RWPE2 (cell line): Measurements from ENCODE around the gene ETV6.

Experiments
- ATAC-seq: fragments of 200-7000 bp; cut with Tn5 transposase; 3 replicates; pipeline ENCODE4 v1.9.1; 2021; ENCODE audit warnings: low read depth
- DNase-seq: peaks from one replicate; pipeline ENCODE4 v3.0.0-alpha.2; 2020; ENCODE audit warnings: low spot score
- H3K27ac ChIP-seq: fragments of 450-650 bp; 2 replicates; pipeline ENCODE4 v1.5.1; 2017; ENCODE audit warnings: mild to moderate bottlenecking; ENCODE audit not compliant: poor library complexity, severe bottlenecking
- H3K27me3 ChIP-seq: fragments of 250-450 bp; sonication (Bioruptor Pico); 2 replicates; pipeline ENCODE4 v1.5.1; 2021; ENCODE audit warnings: mild to moderate bottlenecking, moderate library complexity; ENCODE audit not compliant: insufficient read depth, poor library complexity, severe bottlenecking
- H3K36me3 ChIP-seq: fragments of 250-450 bp; sonication (Bioruptor Pico); 2 replicates; pipeline ENCODE4 v1.5.1; 2020; ENCODE audit warnings: low read depth, mild to moderate bottlenecking, moderate library complexity
- H3K4me1 ChIP-seq: fragments of 250-450 bp; sonication (Bioruptor Pico); 2 replicates; pipeline ENCODE4 v1.5.1; 2021; ENCODE audit warnings: mild to moderate bottlenecking, moderate library complexity; ENCODE audit not compliant: insufficient read depth, poor library complexity, severe bottlenecking
- H3K4me3 ChIP-seq: fragments of 250-450 bp; sonication (Bioruptor Pico); 2 replicates; pipeline ENCODE4 v1.5.1; 2021; ENCODE audit warnings: mild to moderate bottlenecking, moderate library complexity; ENCODE audit not compliant: severe bottlenecking
- H3K9me3 ChIP-seq: fragments of 250-450 bp; sonication (Bioruptor Pico); 2 replicates; pipeline ENCODE4 v1.5.1; 2021; ENCODE audit warnings: mild to moderate bottlenecking, moderate library complexity; ENCODE audit not compliant: severe bottlenecking
- CTCF ChIP-seq: fragments of 450-650 bp; IDR thresholded peaks from one replicate; pipeline ENCODE4 v1.5.1; 2017; ENCODE audit warnings: mild to moderate bottlenecking, moderate library complexity; ENCODE audit not compliant: poor library complexity, severe bottlenecking

ETV6 gene

GRCh38 chr12:11865824-11866223 is 216.3 kb downstream of the ETV6 start:
- Histone ChIP-seq H3K27ac (no peak overlapping the region), H3K36me3 (no peaks in the 10 kb centered on the region), H3K4me1 (no peaks in the 10 kb centered on the region), H3K27me3 (no peaks in the 10 kb centered on the region), H3K4me3 (no peak overlapping the region), H3K9me3 (no peaks in the 10 kb centered on the region)
- no peak for ATAC-seq
- DNase-seq = no peak
- no peak for TF ChIP-seq CTCF

- Histone ChIP-seq H3K4me3 (no peak overlapping the region), H3K27ac (no peak overlapping the region), H3K36me3 (no peaks in the 10 kb centered on the region), H3K4me1 (no peaks in the 10 kb centered on the region), H3K27me3 (no peaks in the 10 kb centered on the region), H3K9me3 (no peaks in the 10 kb centered on the region)
- ATAC-seq (no peak), DNase-seq (no peak)
- TF ChIP-seq CTCF = no peak
These were observed 218.6 kb downstream of the ETV6 start for GRCh38 chr12:11868027-11868426.

- H3K27ac ChIP-seq = no peak overlapping the region
- no peaks in the 10 kb centered on the region for H3K9me3 ChIP-seq
- no peak for DNase-seq
- H3K4me3 ChIP-seq = no peak overlapping the region
- no peaks in the 10 kb centered on the region for H3K4me1 ChIP-seq
- H3K27me3 ChIP-seq = no peaks in the 10 kb centered on the region
- TF ChIP-seq CTCF = no peak
- no peaks in the 10 kb centered on the region for H3K36me3 ChIP-seq
- no peak for ATAC-seq
These were observed 219.9 kb downstream of the ETV6 start for GRCh38 chr12:11869406-11869805.

DNA sequence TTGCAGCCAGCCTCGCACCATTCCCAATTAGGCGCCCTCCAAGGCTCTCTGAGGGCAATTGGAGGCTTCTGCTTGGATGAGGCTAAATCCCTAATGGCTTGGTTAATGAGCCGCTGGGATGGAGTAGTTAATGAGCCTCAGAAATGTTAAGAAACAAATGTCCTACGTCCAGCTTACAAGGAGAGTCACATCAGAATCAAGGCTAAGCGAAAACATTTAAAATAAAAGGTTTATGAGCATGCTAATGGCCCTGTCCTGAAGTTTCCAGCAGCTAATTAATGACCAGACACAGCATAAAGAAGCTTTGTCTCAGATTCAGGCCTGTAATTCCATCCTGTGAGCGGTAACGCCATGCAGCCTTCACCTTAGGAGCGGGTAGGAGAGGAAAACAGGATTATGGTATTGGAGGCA is 220.6 kb downstream of the ETV6 start:
- Histone ChIP-seq H3K27me3 (no peaks in the 10 kb centered on the region), H3K4me3 (no peak overlapping the region), H3K4me1 (peaks cover 1% of the 10 kb centered on the region), H3K27ac (no peak overlapping the region), H3K36me3 (no peaks in the 10 kb centered on the region), H3K9me3 (no peaks in the 10 kb centered on the region)
- ATAC-seq (no peak), DNase-seq (no peak)
- TF ChIP-seq CTCF = no peak

DNA sequence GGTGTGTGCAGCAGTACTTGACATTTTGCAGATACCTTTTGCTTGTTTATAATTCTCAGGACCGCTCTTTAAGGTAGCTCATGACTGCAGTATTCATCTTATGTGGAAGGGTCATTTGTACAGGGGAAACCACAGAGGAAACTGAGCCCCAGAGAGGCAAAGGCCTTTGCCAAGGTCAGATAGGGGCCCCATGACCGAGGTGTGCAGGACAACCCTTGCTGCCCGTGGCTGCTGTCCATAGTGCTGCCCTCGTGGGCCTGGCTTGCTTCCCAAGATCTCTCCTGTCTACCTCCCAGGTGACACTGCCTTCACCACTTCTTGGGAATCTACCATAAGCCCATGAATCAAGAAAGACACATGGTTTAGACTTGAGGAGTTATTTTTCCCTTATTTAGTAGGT is 222.6 kb downstream of the ETV6 start:
- DNase-seq (no peak), ATAC-seq (no peak)
- TF ChIP-seq CTCF = no peak
- Histone ChIP-seq H3K27ac (no peak overlapping the region), H3K9me3 (no peaks in the 10 kb centered on the region), H3K36me3 (no peaks in the 10 kb centered on the region), H3K4me3 (no peak overlapping the region), H3K4me1 (peaks cover 18% of the 10 kb centered on the region), H3K27me3 (no peaks in the 10 kb centered on the region)
